ENCODE data around the gene SLC2A14. TPM values are rescaled to one million over a fixed set of nuclear protein-coding genes. Genes with fewer than 3 reads are reported as not detected.

Gene SLC2A14
- 0.78 to 1.1 TPM (median 0.93 TPM) in 5 replicates for total RNA-seq (2022; extraction: Qiagen RNA extraction)

DNA sequence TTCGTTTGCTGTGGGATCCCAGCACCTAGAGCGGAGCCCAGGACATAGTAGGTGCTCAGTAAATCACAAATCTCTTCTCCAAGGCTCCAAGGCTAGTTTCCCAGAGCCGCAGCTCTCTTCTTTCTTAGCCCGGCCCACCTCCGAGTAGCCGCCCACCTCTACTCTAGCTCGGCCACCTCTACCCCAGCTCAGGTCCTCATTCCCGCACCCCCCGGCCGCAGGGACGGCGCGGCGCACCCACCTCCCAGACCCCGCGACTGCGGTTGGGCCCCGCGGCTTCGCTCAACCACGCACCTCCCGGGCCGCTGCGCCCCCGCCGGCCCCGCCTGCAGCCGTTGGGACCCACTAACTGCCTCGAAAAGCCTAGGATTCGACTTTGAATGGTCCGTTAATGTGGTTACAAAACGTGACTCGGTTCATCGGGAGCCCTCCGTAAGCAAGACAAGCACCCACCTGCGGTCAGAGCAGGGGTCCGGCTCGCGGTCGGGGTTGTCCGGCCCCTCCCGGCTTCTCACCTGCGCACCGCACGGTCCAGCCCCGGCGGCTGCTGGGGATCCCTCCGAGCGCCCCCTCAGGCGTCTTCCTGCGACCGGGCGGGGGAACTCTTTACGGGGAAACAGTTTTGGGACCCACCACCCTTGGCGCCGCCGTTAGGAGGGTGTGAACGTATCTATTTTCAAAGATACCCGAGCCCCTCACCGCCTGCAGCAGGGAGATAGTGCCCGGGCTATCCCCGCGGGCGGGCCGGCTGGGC is at the start of gene SLC2A14:
SLC2A14 (minus strand) TSS at position 350 of the 754 bp plus-strand sequence. CDS start 3,035 bp downstream, outside the sequence.

DNA sequence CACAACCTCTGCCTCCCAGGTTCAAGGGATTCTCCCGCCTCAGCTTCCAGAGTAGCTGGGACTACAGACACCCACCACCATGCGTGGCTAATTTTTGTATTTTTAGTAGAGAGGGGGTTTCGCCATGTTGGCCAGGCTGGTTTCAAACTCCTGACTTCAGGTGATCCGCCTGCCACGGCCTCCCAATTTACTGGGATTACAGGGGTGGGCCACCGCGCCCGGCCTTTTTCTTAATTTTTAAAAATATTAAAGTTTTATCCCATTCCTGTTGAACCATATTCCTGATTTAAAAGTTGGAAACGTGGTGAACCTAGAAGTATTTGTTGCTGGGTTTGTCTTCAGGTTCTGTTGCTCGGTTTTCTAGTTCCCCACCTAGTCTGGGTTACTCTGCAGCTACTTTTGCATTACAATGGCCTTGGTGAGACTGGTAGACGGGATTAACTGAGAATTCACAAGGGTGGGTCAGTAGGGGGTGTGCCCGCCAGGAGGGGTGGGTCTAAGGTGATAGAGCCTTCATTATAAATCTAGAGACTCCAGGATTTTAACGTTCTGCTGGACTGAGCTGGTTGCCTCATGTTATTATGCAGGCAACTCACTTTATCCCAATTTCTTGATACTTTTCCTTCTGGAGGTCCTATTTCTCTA is 83.7 kb downstream of the SLC2A14 start, which contains the start of gene NANOG:
NANOG (plus strand) TSS at position 519 of the 645 bp plus-strand sequence. CDS start 213 bp downstream, outside the sequence.

Other genes with a start within 250 kb of the SLC2A14 start
- not detected in 5 replicates for gene APOBEC1, start 207.0 kb downstream of the SLC2A14 start, total RNA-seq (2022; extraction: Qiagen RNA extraction)
- not detected in 5 replicates for gene GDF3, start 177.1 kb downstream of the SLC2A14 start, total RNA-seq (2022; extraction: Qiagen RNA extraction)
- not detected in 5 replicates for gene DPPA3, start 161.5 kb downstream of the SLC2A14 start, total RNA-seq (2022; extraction: Qiagen RNA extraction)
- gene CLEC4C, start 125.5 kb downstream of the SLC2A14 start, total RNA-seq (2022; extraction: Qiagen RNA extraction): not detected in 5 replicates
- not detected in 5 replicates for gene NANOGNB, start 107.7 kb downstream of the SLC2A14 start, total RNA-seq (2022; extraction: Qiagen RNA extraction)
- 0.03 to 0.19 TPM (median 0.07 TPM) in 3 of 5 replicates, not detected in the others for gene NANOG, start 83.5 kb downstream of the SLC2A14 start, total RNA-seq (2022; extraction: Qiagen RNA extraction)
- 9.4 to 13.3 TPM (median 11.6 TPM) in 5 replicates for gene SLC2A3, start 63.3 kb upstream of the SLC2A14 start, total RNA-seq (2022; extraction: Qiagen RNA extraction)
- 7.4 to 10.3 TPM (median 9.3 TPM) in 5 replicates for gene FOXJ2, start 159.8 kb upstream of the SLC2A14 start, total RNA-seq (2022; extraction: Qiagen RNA extraction)
- not detected in 5 replicates for gene C3AR1, start 193.4 kb upstream of the SLC2A14 start, total RNA-seq (2022; extraction: Qiagen RNA extraction)
- 12.2 to 22.5 TPM (median 13.8 TPM) in 5 replicates for gene NECAP1, start 209.4 kb upstream of the SLC2A14 start, total RNA-seq (2022; extraction: Qiagen RNA extraction)

Measured in A549 treated with AZD2906 at 1 μM for 4 hours (cell line).